HG03520 (cell line): ENCODE results near the gene MMD2.
"Not testable (repeated sequence)": the region's sequence is repeated elsewhere in the genome, so short reads cannot be mapped to it uniquely, and the experiment has no call there.

Source experiments
- ATAC-seq: cut with Tn5 transposase; IDR thresholded peaks from one replicate; pipeline ENCODE4 v1.9.1; 2021; ENCODE audit warnings: mild to moderate bottlenecking, moderate library complexity; ENCODE audit not compliant: unreplicated experiment

MMD2 gene, protein sequence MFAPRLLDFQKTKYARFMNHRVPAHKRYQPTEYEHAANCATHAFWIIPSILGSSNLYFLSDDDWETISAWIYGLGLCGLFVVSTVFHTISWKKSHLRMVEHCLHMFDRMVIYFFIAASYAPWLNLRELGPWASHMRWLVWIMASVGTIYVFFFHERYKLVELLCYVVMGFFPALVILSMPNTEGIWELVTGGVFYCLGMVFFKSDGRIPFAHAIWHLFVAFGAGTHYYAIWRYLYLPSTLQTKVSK

DNA sequence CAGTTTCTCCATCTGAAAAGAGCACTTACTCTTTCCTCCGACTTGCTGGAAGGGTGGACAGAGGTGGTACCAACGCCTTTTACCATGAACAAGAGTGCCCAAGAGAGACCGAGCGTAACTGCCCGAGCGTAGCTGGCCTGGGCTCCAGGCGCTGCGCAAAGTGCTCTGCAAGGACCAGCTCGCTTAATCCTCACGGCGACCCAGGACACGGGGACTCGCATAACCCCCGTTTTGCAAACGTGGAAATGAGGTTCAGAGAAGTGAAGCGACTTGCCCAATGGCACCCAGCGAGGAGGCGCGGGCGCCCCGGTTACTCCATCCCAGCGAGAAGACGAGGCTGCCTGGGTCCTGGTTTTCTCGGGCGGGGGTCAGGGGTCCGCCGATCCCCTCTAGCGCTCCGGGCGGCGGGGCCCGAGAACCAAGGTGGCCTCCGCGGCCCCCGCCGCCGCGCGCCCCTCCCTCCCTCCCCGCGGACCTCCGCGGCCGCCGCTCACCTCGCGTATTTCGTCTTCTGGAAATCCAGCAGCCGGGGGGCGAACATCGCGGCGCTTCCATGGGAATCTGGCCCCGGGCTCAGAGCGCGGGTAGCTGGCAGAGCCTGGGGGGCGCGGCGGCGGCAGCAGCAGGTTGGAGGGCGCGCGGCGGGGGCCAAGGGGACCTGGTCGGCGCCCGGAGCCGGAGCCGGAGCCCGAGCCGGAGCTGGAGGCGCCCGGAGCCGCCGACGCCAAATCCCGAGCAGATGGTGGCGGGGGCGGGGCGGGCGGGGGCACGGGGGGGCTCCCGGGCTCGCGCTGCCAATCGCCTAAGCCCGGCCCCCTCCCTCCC is at the start of gene MMD2:
Gene MMD2 (minus strand): TSS at position 711 of the 825 bp plus-strand sequence. CDS start 170 bp downstream, at position 541.
- no peak for ATAC-seq

GRCh38 chr7:5005066-5005465 is 46.1 kb upstream of the MMD2 start:
- no peak for ATAC-seq

DNA sequence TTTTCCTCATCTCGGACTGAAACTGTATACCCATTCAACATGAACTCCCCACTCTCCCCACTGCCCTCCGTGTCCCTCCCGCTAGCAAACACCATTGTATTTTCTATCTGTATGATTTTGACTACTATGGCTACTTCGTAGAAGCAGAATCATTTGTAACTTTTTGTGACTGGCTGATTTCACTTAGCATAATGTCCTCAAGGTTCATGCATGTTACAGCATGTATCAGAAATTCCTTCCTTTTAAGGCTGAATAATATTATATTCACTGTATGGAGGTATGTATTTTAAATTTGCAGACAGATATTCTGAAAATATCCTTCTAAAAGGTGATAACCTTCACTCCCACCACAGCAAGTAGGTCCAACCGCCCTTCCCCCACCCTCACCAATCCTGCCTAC is 42.9 kb upstream of the MMD2 start:
- ATAC-seq = no peak

- no peak for ATAC-seq
These were observed 42.0 kb upstream of the MMD2 start for GRCh38 chr7:5001003-5001402.

- ATAC-seq = no peak
These were observed 40.5 kb upstream of the MMD2 start for GRCh38 chr7:4999369-4999950.

DNA sequence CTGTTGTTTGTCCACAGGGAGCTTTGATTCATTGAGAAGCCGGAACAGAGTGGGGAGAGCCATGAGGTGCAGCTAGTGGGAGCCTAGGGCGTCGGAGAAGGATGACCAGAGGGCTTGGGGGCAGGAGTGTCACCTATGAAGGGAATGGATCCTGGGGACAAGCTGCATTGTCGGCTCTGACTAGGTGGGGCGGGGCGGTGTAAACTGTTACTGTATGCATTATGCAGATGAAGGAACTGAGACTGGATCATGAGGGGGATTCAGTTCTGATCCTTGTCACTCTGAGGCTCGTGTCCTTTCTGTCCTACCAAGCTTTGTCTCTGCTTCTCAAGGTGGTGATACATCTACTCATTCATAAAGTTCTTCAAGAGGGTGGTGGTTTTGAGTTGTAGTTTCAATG is 39.9 kb upstream of the MMD2 start:
- no peak for ATAC-seq

GRCh38 chr7:4998244-4998643 is 39.3 kb upstream of the MMD2 start:
- no peak for ATAC-seq

- ATAC-seq = no peak
These were observed 37.8 kb upstream of the MMD2 start for GRCh38 chr7:4996696-4997222.

GRCh38 chr7:4995429-4995969 is 36.5 kb upstream of the MMD2 start:
- ATAC-seq = no peak

GRCh38 chr7:4993471-4993870 is 34.5 kb upstream of the MMD2 start:
- ATAC-seq = no peak

- ATAC-seq = not testable (repeated sequence)
These were observed 23.8 kb upstream of the MMD2 start for GRCh38 chr7:4982741-4983140.

- not testable (repeated sequence) for ATAC-seq
These were observed 22.4 kb upstream of the MMD2 start for GRCh38 chr7:4981295-4981890.

DNA sequence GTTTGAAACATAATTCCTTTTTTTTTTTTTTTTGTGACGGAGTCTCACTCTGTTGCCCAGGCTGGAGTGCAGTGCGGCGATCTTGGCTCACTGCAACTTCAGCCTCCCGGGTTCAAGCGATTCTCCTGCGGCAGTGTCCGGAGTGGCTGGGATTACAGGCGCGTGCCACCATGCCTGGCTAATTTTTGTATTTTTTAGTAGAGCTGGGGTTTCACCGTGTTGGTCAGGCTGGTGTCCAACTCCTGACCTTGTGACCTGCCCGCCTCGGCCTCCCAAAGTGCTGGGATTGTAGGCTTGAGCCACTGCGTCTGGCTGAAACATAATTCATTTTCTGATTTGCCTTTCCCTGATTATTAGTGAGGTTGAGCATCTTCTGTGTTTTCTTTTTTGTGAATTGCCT is 16.6 kb upstream of the MMD2 start:
- ATAC-seq = not testable (repeated sequence)

DNA sequence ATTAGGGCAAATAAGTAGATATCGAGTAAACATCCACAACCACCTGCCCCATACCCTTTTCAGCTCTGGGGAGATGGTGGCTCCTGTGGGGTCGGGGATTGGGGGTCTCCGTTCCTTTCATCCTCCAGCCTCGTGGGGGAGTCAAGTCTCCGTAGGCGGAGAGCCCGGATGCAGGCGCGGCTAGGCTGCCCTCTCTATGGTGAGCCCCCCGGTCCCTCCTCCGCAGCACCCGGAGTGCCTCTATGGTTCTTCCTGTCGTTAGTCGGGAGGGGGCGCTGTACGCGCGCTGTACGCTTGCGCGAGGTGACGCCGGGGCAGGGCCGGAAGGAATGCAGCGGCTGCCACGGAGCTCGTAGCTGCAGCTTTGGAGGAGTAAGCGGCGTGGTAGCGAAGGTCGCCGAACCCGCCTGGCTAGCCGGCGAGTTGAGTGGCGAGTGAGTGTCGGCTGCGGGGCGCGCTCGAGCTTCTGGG is 14.8 kb upstream of the MMD2 start:
- ATAC-seq = peak; percentile 85

GRCh38 chr7:4972446-4972845 is 13.5 kb upstream of the MMD2 start:
- ATAC-seq = not testable (repeated sequence)

- no peak for ATAC-seq
These were observed 6.5 kb upstream of the MMD2 start for GRCh38 chr7:4965295-4966022.

- no peak for ATAC-seq
These were observed 5.5 kb upstream of the MMD2 start for GRCh38 chr7:4964506-4964905.

DNA sequence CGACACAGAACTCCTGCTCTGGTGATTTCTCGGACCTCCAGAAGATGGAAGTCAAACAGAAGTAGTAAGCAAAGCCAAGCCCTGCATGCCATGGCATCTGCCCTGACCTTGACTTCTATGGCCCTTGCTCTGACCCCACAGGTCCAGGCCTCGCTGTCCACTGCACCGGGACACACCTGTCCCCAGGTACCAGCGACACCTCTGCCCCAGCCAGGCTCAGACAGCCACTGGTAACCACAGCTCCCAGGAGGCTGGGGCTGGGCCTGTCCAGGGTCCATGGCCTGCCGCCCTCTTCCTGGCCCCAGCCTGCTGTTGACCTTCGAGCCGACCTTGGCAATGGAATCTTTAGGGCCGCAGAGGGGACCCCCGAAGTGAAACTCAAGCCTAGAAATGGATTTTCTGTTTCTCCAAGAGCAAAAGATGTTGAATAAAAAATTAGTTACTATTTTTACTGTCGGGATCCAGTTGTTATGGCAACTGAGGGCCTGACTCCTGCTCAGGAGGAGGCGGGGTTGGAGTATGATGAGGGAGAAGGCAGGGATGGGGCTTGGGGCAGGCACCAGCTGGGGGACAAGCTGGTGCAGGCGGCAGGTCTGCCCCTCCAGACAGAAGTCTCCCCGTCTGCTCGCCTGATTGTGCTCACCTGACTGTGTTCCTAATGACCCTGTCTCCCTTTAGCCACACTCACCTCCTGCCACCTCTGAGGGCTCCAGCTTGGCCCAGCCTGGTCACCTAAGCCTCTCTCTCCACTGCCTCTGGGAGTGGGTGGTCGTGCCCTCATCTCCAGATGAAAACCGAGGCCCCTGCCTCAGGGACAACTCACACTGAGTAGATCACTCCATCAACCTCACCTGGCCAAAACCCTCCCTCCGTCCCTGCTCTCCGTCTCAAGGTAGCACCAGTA is 4.1 kb upstream of the MMD2 start:
- ATAC-seq = no peak

DNA sequence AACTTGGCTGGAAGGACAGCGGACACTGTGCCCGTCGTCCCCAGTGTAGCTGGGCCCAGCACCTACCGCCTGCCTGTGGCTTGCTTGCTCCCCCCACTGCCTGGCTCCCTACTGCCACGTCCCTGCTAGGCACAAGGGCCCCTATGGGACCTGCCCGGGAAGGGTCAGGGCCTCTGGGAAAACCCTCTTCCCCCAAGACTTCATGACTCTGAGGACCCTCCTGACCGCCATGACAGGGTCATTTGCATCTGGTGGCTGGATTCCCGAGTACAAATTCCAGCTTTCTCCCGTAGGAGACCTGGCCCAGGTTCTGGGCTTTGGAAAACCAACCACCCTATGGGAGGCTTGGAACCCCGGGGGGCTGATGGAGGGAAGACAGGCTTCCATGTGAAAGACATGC is 1.4 kb upstream of the MMD2 start:
- no peak for ATAC-seq
